HuH-7 (cell line): ENCODE results near the gene NMB.
"Not testable (repeated sequence)": the region's sequence is repeated elsewhere in the genome, so short reads cannot be mapped to it uniquely, and the experiment has no call there.

Source experiments
- DNase-seq: peaks from one replicate; pipeline ENCODE4 v3.0.0; 2011; ENCODE audit warnings: low spot score

NMB gene

GRCh38 chr15:84654689-84655453, 3.1 kb downstream of the NMB start:
- DNase-seq: peak; percentile 77

DNA sequence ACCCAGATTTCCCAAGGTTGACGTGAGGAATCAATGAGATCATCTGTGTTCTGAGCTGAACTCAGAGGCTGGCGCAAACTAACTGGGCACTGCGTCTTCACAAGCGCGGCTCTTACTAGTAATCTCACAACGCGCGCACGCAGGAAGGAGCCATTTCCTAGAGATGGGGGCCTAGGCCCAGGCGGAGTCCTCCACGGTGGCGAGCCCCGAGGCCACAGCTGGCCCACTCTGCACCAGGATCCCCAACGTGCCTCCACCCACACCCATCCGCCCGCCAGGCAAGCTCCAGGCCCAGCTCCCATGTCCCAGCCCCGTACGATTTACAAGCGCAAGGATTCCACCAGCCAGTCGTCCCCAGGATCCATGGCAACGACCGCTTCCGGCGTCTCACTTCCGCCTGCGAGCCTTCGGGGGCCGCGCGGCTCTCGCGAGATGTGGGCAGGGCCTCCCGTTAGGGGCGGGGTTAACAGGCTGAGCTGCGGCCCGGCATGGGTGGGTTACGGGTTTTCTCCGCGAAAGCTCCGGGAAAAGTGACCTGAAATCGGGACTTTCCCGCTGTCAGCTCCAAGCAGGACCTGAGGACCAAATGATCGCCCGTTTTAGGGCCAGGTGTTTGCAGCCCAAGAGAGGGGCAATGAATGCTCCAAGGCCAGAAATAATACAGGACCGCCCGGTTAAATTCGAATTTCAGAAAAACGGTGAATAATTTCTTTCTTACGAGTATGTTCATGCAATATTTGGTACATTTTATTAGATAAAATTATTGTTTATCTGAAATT, 3.9 kb downstream of the NMB start, which contains the start of gene WDR73:
TSS of gene WDR73 (minus strand) at position 374 of the 779 bp plus-strand sequence. CDS start at position 365, 9 bp downstream.
- DNase-seq: peak; percentile 94

DNA sequence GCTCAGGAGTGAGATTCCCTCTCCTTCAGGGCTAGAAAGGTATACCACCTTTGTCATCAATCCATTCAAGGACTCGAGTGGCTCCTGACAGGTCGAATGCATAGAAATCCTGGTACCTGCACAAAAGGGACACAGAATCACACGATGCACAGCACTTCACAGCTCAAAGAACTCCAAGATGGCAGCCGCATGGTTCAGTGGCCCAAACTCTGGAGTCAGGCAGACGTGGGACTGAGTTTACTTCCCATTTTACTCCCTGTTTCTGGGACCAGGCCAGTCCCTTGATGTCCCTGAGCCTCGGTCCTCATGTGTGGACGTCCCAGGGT, 4.5 kb downstream of the NMB start:
- DNase-seq: no peak

DNA sequence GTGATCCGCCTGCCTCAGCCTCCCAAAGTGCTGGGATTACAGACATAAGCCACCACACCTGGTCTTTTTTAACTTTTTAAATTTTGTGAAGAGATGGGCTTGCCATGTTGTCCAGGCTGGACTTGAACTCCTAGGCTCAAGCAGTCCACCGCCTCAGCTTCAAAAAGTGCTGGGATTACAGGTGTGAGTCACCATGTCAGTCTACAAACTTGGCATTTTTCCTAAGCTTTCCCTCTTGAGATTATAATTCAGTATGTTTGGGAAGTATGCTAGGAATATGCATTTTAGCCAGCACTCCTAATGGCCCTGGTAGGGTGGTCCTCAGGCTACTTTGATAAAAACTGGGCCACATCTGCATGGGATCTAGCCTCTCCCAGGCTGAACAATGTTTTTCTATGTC, 8.3 kb downstream of the NMB start:
- DNase-seq: no peak

DNA sequence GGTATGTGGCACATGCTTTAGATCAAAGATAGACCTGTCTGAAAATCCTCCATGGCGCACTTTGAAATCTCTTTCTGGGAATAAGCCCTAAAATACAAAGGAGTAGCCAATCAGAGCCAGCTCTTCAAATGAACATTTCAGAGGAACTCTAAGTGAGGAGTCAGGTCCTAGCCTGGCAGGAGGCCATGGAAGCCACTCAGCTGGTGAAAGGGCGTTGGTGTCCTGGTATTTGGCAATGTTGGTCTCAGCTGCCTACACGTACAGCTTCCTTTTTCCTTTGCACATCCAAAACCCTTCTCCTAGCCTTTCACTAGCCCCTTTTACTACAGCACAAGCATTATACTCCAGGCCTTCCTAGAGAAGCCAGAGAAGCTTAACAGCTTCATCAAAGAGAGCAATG, 9.5 kb downstream of the NMB start:
- no peak for DNase-seq

DNA sequence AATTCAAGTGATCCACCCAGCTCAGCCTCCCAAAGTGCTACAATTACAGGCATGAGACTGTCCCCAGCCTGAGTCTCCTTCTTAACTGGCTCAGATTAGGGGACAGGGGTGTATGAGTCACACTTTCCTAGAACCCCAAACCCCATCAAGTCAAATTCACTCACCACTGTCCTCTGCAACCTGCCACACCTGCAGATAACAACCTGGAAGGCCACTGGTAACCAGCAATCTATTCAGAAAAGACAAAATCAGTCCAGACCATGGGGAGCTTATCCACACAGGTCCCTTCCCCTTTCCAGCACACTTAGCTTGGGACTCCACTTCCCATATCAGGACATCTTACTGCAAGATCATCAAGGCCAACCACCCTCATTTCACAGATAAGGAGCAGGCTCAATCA, 10.3 kb downstream of the NMB start:
- no peak for DNase-seq

DNA sequence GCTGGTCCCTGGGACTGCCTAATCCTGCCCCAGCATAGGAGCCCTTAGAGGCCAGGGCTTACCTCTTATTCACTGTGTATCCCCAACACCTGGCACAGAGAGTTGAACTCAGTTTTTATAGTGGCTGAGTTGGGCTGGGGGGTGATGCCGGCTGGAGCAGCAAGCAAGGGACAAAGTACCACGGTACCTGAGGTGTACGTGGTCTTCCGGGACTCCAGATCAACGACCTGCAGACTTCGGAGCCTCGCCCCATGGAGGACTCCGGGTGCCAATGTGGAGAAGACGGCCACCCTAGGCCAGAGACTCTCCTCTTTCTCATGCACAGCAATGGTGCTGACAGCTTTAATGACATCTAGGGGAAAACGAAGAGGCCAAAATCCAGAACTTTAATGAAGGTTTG, 12.0 kb downstream of the NMB start:
- DNase-seq: no peak

DNA sequence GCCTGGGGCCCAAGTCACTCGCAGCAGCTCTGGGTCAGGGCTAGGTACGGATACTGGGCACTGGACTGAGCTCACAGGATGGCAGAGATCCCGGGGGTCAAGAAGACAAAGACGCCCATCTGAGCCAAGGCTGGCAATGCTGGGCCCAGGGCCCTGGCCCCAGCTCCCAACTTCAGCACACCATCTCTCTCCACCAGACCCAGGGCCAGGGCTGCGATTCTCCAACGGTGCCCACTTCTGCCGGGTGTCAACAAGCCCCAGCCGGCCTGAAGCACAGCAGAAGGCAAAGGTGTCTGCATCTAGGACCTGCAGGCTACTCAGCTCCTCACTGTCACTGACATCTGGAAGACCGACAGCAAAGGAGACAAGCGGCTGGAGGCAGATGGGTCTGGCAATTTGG, 12.5 kb downstream of the NMB start:
- no peak for DNase-seq

DNA sequence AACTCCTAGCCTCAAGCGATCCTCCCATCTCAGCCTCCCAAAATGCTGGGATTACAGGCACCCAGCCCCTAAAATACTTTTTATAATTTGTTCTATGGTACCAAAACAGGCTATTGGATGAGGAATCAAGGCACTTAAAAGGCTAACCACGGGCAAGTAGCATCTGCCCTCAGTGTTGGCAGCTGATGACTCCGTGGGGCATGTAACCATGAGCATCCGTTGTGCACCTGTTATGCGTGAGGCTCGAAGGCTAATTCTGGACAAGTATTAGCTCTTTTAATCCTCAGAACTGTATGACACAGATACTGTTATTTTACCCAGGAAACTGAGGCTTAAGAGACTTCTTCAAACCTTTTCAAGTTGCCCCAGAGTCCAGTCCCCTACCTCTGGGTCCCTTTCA, 14.2 kb downstream of the NMB start:
- DNase-seq: no peak

- DNase-seq: not testable (repeated sequence)
Measured at GRCh38 chr15:84642640-84643039, 15.4 kb downstream of the NMB start.

DNA sequence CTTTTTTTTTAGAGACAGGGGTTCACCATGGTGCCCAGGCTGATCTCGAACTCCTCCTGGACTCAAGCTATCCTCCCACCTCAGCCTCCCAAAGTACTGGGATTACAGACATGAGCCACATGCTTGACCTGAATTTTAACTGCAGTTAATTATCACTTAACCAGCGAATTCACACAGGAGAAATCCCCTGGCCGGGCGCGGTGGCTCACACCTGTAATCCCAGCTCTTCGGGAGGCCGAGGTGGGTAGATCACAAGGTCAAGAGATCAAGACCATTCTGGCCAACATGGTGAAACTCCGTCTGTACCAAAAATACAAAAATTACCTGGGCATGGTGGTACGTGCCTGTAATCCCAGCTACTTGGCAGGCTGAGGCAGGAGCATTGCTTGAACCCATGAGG, 16.1 kb downstream of the NMB start:
- not testable (repeated sequence) for DNase-seq

GRCh38 chr15:84638103-84638502, 19.9 kb downstream of the NMB start:
- peak; percentile 72 for DNase-seq

DNA sequence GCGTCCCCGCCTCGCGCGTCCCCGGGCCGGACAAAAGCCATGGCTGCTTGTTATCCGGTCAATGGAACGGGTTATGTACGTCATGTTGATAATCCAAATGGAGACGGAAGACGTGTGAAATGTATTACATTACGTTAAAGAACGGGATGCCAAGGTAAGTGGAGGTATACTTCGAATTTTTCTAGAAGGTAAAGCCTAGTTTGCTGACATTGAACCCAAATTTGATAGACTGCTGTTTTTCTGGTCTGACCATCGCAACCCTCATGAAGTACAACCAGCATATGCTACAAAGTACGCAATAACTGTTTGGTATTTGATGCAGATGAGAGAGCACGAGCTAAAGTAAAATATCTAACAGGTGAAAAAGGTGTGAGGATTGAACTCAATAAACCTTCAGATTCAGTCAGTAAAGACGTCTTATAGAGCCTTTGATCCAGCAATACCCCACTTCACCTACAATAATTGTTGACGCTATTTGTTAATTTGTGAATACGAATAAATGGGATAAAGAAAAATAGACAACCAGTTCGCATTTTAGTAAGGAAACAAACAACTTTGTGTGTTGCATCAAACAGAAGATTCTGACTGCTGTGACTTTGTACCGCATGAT, 23.7 kb downstream of the NMB start:
- no peak for DNase-seq

DNA sequence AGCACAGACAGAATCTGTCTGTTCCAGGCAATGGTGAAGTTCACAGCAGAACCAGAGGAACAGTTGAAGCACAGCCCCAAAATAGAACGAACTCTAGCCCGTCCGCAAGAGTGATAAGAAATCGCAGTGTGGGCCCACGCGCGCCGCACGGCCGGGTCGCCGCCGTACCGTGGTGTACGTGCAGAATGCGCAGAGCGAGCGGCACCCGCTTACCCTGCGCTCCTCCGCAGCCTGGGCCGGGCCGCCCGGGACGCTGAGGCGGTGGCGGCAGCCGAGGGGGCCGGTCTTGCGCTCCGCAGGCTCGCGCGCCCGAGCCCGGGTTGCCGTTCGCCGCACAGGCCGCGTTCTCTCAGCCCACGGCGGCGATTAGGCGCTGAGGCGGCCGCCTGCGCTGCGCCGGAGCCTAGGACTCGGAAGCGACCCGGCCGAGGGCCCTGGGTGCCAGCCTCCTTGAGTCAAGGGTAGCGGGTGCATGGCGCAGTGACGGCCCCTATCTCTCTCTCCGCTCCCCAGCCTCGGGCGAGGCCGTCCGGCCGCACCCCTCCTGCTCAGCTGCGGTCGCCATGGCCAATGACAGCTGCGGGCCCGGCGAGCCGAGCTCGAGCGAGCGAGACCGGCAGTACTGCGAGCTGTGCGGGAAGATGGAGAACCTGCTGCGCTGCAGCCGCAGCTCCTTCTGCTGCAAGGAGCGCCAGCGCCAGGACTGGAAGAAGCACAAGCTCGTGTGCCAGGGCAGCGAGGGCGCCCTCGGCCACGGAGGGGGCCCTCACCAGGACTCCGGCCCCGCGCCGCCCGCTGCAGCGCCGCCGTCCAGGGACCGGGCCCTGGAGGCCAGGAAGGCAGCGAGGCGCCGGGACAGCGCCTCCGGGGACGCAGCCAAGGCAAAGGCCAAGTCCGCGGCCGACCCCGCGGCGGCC, 24.4 kb downstream of the NMB start:
- DNase-seq: peak; percentile 68

DNA sequence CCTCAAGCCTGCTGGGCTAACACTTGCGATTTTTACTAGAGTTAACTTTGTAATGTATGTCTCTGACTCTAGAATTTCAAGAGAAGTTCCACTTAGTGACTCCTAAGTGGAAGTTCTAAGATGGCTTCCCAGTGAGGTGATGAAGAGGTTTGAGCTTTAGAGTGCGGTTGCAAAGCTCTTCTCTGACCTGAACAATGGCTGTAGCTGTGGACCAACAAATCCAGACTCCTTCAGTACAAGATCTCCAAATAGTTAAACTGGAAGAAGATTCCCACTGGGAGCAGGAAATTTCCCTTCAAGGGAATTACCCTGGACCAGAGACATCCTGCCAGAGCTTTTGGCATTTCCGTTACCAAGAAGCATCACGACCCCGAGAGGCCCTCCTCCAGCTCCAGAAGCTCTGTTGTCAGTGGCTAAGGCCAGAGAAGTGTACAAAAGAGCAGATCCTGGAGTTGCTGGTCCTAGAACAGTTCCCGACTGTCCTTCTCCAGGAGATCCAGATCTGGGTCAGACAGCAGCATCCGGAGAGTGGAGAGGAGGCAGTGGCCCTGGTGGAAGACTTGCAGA, 26.2 kb downstream of the NMB start:
- DNase-seq: no peak

GRCh38 chr15:84629033-84629432, 29.0 kb downstream of the NMB start:
- no peak for DNase-seq

GRCh38 chr15:84625123-84625522, 32.9 kb downstream of the NMB start:
- no peak for DNase-seq

GRCh38 chr15:84624359-84624758, 33.6 kb downstream of the NMB start:
- no peak for DNase-seq

- DNase-seq: no peak
Measured at GRCh38 chr15:84621358-84621979, 36.5 kb downstream of the NMB start.

GRCh38 chr15:84620626-84621025, 37.4 kb downstream of the NMB start:
- no peak for DNase-seq

- DNase-seq: no peak
Measured at GRCh38 chr15:84616235-84616634, 41.8 kb downstream of the NMB start.
